NK-92 (cell line): ENCODE data around the gene PPIF.

Source experiments
- DNase-seq: peaks from one replicate; lab custom pipeline; 2025; ENCODE audit not compliant: unreplicated experiment; lab: John Stamatoyannopoulos, UW

Gene PPIF

DNA sequence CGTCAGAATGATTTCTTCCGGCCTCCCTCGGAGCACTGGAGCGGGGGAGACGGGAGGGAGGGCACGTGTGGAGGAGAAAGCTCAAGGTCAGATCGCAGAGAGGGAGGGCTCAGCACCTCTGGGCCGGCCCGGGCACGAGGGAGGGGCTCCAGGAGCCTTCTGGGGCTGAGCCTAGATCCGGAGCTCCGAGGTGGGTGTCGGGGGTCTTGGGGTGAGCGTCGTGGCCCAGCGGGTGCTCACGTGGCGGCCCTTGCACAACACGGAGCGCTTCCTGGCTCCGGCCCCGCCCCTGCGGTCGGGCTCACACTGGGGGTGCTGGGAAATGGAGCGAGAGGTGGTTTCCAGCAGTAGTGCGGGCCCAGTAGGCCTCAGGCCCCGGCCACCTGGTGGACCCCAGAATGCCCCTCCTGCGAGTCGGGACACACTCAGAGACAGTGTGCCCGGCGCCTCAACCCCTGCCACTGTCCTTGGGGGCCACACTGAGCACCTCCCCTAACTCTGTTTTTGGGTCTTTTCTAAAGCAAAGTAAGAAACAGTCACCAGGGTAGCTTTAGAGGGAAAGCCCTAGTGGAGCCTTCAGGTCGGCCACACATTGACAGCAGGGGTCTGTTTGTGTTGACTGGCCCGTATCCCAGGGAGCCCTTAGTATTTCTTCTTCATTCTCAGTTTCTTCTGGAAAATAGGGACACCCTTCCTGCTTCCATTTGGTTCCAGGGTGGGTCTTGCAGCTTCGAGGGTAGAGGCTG lies 798 bp downstream of the PPIF start:
- DNase-seq: no peak

DNA sequence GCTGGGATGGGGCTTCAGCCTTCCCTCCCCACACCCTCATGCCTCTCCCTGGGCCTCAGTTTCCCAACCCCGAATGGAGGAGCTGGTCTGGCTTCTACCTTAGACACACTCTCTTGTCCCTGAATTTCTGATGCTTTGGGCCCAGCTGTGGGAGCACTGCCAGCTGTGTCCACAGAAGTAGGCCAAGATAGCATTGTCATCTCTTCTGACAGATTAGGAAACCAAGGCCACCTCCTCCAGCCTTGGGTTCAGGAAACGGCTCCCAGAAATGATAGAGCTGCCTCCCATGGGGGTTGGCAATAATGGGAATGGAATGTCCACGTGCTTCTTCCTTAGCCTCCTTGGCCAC lies 1.3 kb downstream of the PPIF start:
- no peak for DNase-seq

DNA sequence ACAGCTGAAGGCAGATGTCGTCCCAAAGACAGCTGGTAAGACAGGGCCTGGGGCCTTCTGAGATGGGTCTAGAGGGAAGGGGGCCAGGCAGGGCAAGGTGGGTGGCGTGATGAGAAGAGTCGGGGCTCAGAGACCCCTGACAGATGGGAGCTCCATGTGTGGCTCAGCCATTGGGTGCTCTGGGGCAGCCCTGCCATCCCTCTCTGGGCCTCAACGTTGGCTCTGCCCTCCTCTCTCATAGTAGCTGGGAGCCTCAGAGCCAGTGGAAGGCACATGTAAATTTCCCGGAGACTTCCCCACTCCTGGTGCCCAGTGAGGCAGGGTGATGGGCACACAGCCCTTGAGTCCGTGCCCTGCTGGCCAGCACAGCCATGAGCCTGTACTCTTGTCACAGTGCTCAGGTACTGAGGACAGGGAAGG lies 1.8 kb downstream of the PPIF start:
- no peak for DNase-seq

DNA sequence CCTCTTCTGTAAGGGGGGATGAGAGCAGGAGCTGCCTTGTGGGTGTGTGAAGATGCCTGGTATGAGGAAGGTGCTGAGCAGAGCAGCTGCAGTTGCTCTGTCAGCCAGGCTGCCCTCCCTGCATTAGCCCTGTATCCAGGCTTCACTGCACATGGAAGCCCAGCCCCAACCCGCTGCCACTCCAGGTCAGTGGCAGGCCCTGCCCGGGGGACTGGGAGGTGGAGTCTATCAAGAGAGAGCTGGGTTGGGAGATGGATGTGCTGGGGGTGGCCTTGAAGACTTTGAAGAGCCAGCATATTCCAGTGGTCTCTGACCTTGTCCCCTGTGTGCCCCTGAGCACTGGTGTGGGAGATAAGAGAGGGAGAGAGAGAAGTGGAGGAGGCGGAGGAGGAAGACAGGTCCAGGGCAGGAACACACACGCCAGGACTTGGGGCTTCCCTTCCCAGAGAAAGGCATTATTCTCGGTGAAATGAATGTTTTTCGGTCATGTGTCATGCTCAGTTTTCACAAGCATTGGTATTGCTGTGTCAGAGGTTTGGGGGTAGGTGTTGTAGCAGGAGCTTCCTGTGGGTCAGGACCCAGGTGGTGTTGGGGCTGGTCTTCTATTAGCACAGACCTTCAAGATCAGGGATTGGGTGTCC lies 2.6 kb downstream of the PPIF start:
- no peak for DNase-seq

DNA sequence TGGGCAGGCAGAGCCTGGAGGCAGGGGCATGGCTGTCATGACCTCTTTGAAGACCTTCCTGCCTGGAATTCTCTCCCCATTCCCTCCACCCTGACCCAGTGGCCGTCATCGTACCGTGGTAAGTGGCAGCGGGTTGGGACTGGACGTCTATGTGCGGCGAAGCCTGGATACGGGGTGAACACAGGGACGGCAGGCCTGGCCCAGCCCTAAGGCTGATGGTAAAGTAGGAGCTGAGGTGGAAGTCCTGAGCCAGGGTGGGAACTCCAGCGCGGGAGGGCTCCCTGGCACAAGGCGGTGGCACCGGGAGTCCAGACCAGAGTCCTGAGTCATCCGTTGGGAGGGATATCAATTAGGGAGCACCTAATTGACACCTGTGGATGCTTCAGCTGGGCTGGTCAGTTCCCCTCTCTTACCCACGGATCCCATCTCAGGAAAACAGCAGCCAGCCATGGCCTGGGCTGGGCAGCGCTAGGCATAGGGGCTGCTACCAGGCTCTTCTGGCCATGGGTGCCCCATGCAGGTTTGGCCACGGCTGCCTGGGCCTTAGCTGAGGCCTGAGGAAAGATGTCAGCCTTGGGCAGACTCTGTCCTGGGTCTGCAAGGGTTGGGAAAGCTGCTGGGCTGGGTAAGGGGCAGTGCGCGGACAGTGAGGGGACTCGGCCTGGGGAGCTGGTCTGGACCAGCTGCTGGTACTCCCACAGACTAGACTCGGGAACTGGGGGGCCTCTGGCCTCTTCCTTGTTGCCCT lies 3.3 kb downstream of the PPIF start:
- no peak for DNase-seq

DNA sequence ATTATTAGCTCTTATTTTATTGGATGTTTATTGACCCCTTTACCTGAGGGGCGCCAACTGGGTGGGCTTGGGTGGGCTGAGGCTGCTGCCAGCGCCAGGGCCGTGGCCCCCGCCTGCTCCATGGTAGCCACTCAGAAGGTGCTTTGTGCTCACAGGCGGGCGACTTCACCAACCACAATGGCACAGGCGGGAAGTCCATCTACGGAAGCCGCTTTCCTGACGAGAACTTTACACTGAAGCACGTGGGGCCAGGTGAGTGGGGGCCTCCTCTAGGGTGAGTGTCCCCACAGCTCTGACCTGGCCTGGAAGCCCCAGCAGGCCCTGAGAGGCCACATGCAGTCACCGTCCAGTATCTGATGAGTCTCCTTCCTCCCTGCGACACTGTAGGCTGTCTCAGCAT lies 4.1 kb downstream of the PPIF start:
- DNase-seq: no peak

DNA sequence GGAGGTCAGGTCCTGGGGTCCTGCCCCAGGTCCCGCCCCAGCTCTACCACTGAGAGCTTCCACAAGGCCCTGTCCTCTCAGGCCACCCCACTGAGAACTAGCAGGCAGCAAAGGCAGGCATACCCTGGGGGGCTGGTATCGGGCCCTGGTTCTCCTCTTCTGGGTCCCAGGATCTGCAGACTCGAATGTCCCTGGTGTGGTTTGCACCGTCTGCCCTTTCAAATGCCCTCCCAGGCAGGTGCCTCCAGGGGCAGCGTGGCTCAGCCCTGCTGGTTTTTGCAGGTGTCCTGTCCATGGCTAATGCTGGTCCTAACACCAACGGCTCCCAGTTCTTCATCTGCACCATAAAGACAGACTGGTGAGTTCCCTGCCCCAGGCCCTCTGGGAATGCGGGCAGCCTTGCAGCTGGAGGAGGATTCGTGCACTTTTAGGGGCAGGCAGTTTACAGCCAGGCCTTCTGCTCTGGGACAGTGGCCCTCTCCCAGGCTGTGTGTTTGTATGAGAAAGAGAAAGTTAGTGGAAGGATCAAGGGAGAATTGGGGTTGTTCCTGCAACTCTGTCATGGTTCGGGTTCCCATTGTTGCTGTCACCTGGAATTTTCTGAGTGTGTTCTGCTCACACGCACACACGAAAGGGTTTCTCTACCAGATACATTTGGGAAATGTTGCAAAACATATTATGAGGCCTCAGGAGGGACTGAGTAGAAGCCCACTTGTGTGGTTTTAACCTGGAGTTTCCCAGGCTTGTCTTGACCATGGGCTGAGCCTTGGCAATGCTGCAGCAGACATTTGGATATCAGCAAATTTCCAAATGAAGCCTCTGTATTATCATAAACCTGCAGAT lies 5.0 kb downstream of the PPIF start:
- DNase-seq: no peak

DNA sequence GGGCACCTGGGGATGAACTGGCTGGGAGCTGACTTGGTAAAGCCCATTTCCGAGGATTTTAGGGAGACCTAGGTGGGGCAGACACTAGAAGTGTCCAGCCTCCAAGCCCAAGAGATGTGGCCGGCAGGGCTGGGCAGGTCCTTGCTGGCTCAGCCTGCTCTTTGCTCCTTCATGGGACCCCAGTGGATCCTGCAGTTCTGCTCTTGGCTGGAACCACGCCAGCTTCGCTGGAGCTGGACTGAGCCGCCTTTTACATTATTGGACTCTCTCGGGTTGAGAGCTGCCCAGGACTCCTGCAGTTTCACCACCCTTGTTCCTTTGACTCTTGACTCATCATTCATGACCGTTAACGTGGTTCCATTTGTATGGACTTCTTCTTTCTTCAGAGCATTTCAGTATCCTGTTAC lies 5.7 kb downstream of the PPIF start:
- no peak for DNase-seq

DNA sequence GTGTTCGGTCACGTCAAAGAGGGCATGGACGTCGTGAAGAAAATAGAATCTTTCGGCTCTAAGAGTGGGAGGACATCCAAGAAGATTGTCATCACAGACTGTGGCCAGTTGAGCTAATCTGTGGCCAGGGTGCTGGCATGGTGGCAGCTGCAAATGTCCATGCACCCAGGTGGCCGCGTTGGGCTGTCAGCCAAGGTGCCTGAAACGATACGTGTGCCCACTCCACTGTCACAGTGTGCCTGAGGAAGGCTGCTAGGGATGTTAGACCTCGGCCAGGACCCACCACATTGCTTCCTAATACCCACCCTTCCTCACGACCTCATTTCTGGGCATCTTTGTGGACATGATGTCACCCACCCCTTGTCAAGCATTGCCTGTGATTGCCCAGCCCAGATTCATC lies 6.5 kb downstream of the PPIF start:
- DNase-seq: no peak

DNA sequence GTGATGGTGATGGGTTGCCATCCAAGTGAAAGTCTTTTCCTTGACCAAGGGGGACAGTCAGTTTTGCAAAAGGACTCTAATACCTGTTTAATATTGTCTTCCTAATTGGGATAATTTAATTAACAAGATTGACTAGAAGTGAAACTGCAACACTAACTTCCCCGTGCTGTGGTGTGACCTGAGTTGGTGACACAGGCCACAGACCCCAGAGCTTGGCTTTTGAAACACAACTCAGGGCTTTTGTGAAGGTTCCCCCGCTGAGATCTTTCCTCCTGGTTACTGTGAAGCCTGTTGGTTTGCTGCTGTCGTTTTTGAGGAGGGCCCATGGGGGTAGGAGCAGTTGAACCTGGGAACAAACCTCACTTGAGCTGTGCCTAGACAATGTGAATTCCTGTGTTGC lies 6.9 kb downstream of the PPIF start:
- no peak for DNase-seq

DNA sequence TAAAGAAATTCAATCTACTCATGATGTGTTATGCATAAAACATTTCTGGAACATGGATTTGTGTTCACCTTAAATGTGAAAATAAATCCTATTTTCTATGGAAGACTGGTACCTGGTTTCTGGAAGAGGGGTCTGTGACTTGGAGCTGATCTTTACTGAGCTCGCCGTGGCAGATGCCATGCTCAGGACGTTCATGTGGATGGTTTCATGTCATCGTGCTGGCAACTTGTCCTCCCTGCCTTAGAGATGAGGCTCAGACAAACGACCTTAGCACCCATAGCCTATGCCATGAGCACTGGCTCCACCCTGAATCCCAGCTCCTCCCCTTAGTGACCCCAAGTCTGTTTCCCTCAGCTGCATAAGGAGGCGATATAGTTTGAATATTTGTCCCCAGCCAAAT lies 7.3 kb downstream of the PPIF start:
- DNase-seq: no peak

DNA sequence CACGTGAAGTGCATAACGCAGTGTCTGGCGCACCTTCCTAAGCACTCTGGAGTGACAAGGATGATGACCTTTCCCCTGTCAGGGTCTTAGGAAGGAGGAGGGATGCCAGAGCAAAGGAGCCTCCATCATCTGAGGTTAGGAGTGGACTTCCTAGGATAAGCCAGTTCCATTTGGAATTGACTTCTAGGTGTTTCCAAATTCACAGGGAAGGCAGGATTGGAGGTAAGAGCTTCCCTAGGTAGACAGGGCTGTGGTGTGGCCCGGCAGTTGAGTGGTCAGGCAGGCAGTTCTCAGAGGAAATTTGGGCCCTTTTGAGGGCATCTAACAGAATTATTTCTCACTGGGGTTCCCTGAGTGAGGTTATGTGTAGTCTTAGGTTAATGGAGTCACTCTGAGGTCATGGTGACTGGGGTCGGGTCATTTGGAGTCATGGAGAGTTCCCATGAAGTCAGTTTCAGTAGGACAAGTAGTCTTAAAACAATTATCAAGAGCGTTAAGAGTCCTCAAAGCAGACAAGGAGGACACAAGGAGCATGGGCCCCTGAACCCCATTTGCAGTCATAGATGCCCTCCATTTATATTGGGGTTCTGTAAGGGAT lies 8.2 kb downstream of the PPIF start:
- DNase-seq: no peak

DNA sequence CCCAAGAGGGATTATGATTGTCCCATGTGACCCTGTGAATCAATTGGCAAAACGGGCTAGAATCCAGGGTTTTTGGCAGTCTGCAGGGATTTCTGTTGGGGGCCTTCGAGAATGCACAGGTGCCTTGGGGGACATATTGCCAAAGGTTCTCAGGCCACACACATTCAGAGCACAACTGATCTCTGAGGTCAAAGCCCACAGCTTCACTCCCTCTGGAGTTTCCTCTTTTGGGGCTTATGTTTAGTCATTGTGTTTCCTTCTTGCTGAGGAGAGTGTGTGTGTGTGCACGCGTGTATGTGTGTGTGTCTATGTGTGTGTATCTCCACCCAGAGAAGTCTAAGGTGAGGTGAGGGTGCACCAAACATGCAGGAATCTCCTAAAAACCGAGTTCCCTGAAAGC lies 8.8 kb downstream of the PPIF start:
- DNase-seq: no peak

DNA sequence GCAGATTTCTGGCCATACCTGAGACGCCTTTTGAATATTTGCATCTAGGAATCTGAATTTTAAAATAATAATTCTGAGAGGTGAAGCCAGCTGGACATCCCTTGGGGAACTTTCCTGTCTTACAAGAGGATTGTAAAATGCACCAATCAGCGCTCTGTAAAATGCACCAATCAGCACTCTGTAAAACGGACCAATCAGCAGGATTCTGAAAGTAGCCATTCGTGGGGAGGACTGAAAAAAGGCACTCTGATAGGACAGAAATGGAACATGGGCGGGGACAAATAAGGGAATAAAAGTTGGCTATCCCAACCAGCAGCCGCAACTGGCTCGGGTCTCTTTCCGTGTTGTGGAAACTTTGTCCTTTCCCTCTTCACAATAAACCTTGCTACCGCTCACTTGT lies 9.9 kb downstream of the PPIF start:
- DNase-seq: no peak

DNA sequence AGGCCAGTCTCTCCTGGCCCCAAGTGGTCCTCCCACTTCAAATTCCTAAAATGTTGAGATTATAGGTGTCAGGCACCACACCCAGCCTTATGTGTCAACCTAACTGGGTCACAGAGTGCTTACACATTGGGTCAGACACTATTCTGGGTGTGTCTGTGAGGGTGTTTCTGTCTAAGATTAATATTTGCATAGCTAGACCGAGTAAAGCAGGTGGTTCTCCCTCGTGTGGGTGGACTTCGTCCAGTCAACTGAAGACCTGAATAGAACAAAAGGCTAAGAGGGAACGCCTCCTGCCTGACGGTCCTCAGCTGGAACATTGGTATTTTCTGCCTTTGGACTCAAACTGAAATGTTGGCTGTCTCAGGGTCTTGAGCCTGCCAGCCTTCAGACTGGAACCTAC lies 11.5 kb downstream of the PPIF start:
- DNase-seq: no peak

DNA sequence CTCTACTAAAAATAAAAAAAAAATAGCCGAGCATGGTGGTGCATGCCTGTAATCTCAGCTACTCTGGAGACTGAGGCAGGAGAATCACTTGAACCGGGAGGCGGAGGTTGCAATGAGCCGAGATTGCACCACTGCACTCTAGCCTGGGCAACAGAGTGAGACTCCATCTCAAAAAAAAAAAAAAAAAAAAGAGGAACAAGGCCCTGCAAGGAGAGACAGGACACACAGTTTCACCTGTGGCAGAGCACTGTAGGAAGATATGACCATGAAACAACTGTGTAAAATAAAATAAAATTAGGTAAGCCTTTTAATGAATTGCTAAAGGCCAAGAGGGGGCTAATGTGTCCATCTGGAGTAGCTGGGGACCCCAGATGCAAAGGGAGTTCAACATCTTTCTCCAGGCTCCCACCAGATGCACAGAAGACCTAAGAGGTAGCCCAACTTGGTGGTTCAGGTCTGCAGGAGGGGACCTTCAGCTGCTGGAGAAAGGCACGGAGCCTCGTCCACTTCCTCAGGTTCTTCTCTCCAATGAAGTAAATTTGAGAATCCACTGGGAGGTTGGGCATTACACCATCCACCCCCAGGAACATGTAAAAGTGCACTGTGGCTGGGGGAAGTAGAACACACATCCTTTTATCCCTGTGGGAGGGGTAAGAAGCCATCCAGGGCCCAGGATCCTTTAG lies 12.7 kb downstream of the PPIF start:
- DNase-seq: no peak

DNA sequence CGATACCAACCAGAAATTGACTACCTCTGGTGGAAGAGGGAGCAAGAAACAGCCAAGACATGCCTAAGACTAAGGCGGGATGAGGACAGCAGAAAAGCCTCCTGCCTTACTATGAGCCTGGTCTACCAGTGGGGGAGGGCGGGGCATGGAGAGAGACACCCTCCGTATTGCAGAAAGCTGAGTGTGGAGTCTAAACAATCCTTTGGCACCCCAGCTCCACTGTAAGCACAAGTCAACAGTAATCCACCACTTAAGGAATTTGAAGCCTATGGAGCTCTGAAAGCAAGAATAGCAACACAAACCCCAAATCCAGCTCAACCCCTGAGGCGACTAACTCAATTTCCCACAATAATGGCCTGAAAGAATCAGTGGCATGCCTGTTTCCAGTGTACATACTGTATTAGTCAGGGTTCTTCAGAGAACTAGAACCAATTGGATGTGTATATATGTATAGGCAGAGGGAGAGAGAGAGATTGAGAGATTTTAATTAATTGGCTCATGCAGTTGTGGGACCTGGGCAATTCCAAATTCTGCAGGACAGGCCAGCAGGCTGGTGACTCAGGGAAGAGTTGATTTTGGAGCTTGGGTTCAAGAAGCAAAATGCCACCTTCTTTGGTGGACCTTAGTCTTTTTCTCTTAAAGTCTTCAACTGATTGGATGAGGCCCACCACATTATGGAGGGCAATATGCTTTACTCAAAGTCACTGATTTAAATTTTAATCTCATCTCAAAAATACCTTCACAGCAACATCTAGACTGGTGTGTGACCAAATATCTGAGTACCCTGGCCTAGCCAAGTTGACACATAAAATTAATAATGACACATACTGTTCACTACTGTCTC lies 13.5 kb downstream of the PPIF start:
- DNase-seq: no peak

DNA sequence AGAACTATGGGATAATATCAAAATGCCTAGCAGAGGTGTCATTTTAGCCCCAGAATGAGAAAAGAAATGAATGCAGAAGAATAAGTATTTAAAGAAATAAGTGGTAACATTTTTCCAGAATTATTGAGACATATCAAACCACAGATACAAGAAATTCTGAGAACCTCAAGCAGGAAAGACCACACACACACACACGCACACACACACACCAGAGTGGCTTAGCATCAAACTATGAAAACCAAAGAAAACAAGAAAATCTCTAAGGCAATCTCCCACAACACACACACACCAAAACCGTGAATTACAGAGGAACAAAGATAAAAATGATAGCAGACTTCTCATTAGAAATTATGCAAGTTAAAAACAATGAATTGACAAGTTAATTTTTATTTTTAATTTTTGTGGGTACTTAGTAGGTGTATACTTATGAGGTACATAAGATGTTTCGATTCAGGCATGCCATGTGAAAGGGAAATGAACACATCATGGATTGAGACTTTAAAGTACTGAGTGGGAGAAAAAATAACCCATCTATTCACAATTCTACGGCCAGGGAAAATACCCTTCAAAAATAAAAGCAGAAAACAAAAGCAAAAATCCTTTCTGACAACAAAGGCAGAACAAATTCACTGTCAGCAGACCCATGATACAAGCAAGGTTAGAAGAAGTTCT lies 14.6 kb downstream of the PPIF start:
- no peak for DNase-seq
